HEK293T (cell line): ENCODE measurements around the gene TRIM10.
A peak's percentile ranks its signal among the peaks of the same experiment; 100 is the strongest.
"Not testable (repeated sequence)": the region's sequence is repeated elsewhere in the genome, so short reads cannot be mapped to it uniquely, and the experiment has no call there.

Experiments used
- CTCF ChIA-PET: fragments of 350-600 bp; formaldehyde crosslinking; extraction: SDS; loops from one replicate; lab custom pipeline; 2021; ENCODE audit warnings: antibody characterized with exemption, inconsistent platforms; lab: Yijun Ruan, JAX
- POLR2A ChIA-PET: fragments of 350-600 bp; formaldehyde crosslinking; extraction: SDS; loops from one replicate; lab custom pipeline; 2020; ENCODE audit warnings: antibody characterized with exemption, inconsistent platforms; lab: Yijun Ruan, JAX
- DNase-seq: peaks from one replicate; pipeline ENCODE4 v3.0.0; 2012; ENCODE audit warnings: mixed read lengths; ENCODE audit errors: extremely low spot score
- ARNT ChIP-seq: fragments of 450-650 bp; IDR thresholded peaks from 2 replicates; pipeline ENCODE4 v1.6.1; 2017; ENCODE audit warnings: mild to moderate bottlenecking
- BHLHE40 ChIP-seq: fragments of 450-650 bp; IDR thresholded peaks from 2 replicates; pipeline ENCODE4 v1.6.1; 2016; ENCODE audit warnings: mild to moderate bottlenecking, moderate library complexity, borderline replicate concordance
- CTBP1 ChIP-seq: fragments of 450-650 bp; IDR thresholded peaks from 2 replicates; pipeline ENCODE4 v1.6.1; 2016; ENCODE audit warnings: borderline replicate concordance
- ELF4 ChIP-seq: fragments of 450-650 bp; IDR thresholded peaks from 2 replicates; pipeline ENCODE4 v1.6.1; 2017; ENCODE audit warnings: antibody characterized with exemption
- FOXA1 ChIP-seq: fragments of 450-650 bp; IDR thresholded peaks from 2 replicates; pipeline ENCODE4 v1.6.1; 2016; ENCODE audit warnings: mild to moderate bottlenecking
- FOXK2 ChIP-seq: fragments of 450-650 bp; IDR thresholded peaks from 2 replicates; pipeline ENCODE4 v1.6.1; 2016; ENCODE audit warnings: mild to moderate bottlenecking
- FOXM1 ChIP-seq: fragments of 450-650 bp; IDR thresholded peaks from 2 replicates; pipeline ENCODE4 v1.6.1; 2017; ENCODE audit warnings: mild to moderate bottlenecking, borderline replicate concordance
- HDGF ChIP-seq: fragments of 450-650 bp; IDR thresholded peaks from 2 replicates; pipeline ENCODE4 v1.6.1; 2017; ENCODE audit warnings: antibody characterized with exemption, borderline replicate concordance
- L3MBTL2 ChIP-seq: fragments of 450-650 bp; conservative IDR thresholded peaks from 2 replicates; pipeline ENCODE4 v1.6.1; 2016; ENCODE audit warnings: mild to moderate bottlenecking
- LEF1 ChIP-seq: fragments of 450-650 bp; IDR thresholded peaks from 2 replicates; pipeline ENCODE4 v1.6.1; 2017; ENCODE audit warnings: mild to moderate bottlenecking, borderline replicate concordance
- NFRKB ChIP-seq: fragments of 450-650 bp; IDR thresholded peaks from 2 replicates; pipeline ENCODE4 v1.6.1; 2016; ENCODE audit warnings: mild to moderate bottlenecking, moderate library complexity
- PKNOX1 ChIP-seq: fragments of 450-650 bp; IDR thresholded peaks from 2 replicates; pipeline ENCODE4 v1.6.1; 2016
- SP1 ChIP-seq: fragments of 450-650 bp; IDR thresholded peaks from 2 replicates; pipeline ENCODE4 v1.6.1; 2017
- SUZ12 ChIP-seq: fragments of 450-650 bp; IDR thresholded peaks from 2 replicates; pipeline ENCODE4 v1.6.1; 2016; ENCODE audit warnings: mild to moderate bottlenecking
- TARDBP ChIP-seq: fragments of 450-650 bp; IDR thresholded peaks from 2 replicates; pipeline ENCODE4 v1.6.1; 2016
- ZNF384 ChIP-seq: fragments of 450-650 bp; IDR thresholded peaks from 2 replicates; pipeline ENCODE4 v1.6.1; 2016

The TRIM10 gene

GRCh38 chr6:30169658-30170614 lies 8.9 kb upstream of the TRIM10 start:
- DNase-seq = peak; percentile 65
- no peak for TF ChIP-seq TARDBP
- TF ChIP-seq BHLHE40 = no peak
- no peak for TF ChIP-seq FOXK2
- TF ChIP-seq ELF4 = no peak
- no peak for TF ChIP-seq SUZ12
- TF ChIP-seq NFRKB = no peak
- ChIA-PET CTCF (interaction anchor here (0.6 kb wide), 3 partner anchors 29 to 303 kb away, joined by 3 to 4 read pairs (median 3); no protein-coding TSS in a partner anchor), POLR2A (interaction anchor here (1.2 to 1.5 kb wide), 2 partner anchors 16 to 67 kb away, joined by 3 read pairs; no protein-coding TSS in a partner anchor)

DNA sequence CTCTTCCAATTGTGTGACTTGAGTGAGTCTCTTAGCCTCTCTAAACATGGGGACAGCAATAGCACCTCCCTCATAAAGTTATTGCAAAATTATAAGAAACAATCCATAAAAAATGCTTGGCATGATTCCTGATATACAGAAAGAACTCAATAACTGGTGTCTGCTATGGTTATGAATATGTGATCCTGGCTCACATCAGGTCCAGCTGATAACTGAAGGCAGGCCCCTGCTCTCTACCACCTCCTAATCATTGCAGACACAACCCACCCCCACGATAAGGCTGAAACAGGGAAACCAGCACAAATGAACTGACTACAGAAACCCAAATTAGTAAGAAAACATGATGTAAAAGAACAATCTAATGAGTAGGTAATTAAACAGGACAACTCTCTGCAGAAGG lies 7.7 kb upstream of the TRIM10 start:
- POLR2A ChIA-PET = interaction anchor here (1.2 to 1.3 kb wide), 2 partner anchors 65 to 67 kb away, joined by 3 read pairs; no protein-coding TSS in a partner anchor
- DNase-seq = no peak
- CTCF ChIA-PET = interaction anchor here (1.0 to 1.2 kb wide), 2 partner anchors 65 to 67 kb away, joined by 4 read pairs; no protein-coding TSS in a partner anchor
- TF ChIP-seq ELF4 = no peak
- TF ChIP-seq SUZ12 = no peak

GRCh38 chr6:30167101-30167500 lies 6.1 kb upstream of the TRIM10 start:
- ChIA-PET CTCF (no interaction called here), POLR2A (no interaction called here)

GRCh38 chr6:30165238-30165637 lies 4.2 kb upstream of the TRIM10 start:
- POLR2A ChIA-PET, CTCF ChIA-PET, DNase-seq: not testable (repeated sequence)

More at GRCh38 chr6:30167101-30167500, 6.1 kb upstream of the TRIM10 start:
- TF ChIP-seq SP1 (no peak), TARDBP (no peak), L3MBTL2 (no peak), ZNF384 (no peak), PKNOX1 (no peak), ARNT (no peak), FOXA1 (no peak), HDGF (no peak), SUZ12 (no peak), CTBP1 (no peak), NFRKB (no peak), BHLHE40 (no peak), FOXK2 (no peak), ELF4 (no peak), FOXM1 (no peak), LEF1 (no peak)
- no peak for DNase-seq

DNA sequence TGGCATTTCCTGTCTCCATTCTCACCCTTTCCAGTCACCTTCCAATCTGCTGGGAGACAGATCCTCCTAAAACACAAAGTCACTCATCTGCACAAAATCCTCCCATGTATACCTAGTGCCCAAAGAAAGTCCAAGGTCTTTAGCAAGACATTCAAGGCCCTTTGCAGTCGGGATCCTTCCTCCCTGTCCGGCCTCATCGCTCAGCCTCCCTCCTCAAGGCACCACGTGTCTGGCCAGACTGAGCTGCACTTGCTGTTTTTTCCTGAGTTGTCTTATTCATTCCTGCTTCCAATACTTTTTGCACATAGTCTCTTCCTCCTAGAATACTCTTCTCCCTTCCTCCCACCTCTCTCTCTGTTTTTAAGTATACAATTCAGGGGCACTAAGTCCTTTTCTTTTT lies 3.7 kb upstream of the TRIM10 start:
- TF ChIP-seq NFRKB (no peak), BHLHE40 (no peak), SUZ12 (no peak)
- DNase-seq = no peak
- ChIA-PET POLR2A (no interaction called here), CTCF (interaction anchor here (0.9 to 1.5 kb wide), 2 partner anchors 11 to 34 kb away, joined by 3 to 5 read pairs; no protein-coding TSS in a partner anchor)

DNA sequence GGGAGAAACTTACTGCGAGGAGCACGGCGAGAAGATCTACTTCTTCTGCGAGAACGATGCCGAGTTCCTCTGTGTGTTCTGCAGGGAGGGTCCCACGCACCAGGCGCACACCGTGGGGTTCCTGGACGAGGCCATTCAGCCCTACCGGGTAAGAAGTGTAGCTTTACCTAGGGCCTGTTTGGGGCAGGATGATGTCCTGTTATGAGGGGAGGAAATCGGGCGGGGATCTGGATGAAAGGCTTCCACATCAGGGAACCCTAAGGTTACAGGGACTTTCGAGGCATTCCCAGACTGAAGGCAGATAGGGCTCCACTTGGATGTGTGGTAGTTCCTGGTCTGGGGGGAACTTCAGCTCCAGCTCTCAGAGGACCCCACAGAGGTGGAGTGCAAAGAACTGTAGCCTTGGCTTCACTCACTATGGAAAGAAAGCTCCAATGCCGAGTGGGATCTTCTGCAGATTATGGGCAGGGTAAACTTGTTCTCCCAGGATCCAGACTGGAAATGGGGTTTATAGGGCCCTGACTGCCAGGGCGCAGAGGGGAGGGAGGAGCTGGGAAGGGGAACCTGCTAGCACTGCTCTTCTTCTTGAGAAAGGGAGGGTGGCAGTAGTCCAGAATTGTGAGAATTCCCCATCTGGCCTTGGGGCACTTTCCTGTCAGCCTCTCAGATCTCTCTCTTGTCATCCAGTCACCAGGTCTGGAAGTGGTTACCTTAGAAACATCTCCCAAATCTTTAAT lies 3.1 kb upstream of the TRIM10 start:
- ChIA-PET POLR2A (interaction anchor here (1.0 kb wide), 1 partner anchor 62 kb away, joined by 3 read pairs; no protein-coding TSS in a partner anchor), CTCF (interaction anchor here (0.9 to 1.5 kb wide), 2 partner anchors 11 to 34 kb away, joined by 3 to 5 read pairs; no protein-coding TSS in a partner anchor)
- DNase-seq = no peak
- TF ChIP-seq SUZ12 (no peak), TARDBP (no peak), FOXK2 (no peak), PKNOX1 (no peak), BHLHE40 (no peak), FOXA1 (no peak), ARNT (no peak), NFRKB (no peak), SP1 (no peak), FOXM1 (no peak), L3MBTL2 (no peak), HDGF (no peak), LEF1 (no peak), CTBP1 (no peak), ELF4 (no peak), ZNF384 (no peak)
